DND-41 (cell line): ENCODE data around the gene AK1.

ENCODE experiments used
- ATAC-seq: fragments of 200-7000 bp; cut with Tn5 transposase; 3 replicates; pipeline ENCODE4 v1.9.1; 2021; ENCODE audit warnings: low read depth; ENCODE audit not compliant: insufficient read depth
- DNase-seq: peaks from one replicate; pipeline ENCODE4 v3.0.0-alpha.2; 2020
- H2AFZ ChIP-seq: 2 replicates; pipeline ENCODE4 v1.6.0; 2012; ENCODE audit warnings: low read depth, low read length
- H3K27ac ChIP-seq: 2 replicates; pipeline ENCODE4 v1.5.1; 2012; ENCODE audit warnings: low read length, inconsistent platforms
- H3K27me3 ChIP-seq: fragments of 200-600 bp; sonication (generic); 2 replicates; pipeline ENCODE4 v1.6.0; 2012; ENCODE audit warnings: low read length, mild to moderate bottlenecking, inconsistent platforms; ENCODE audit not compliant: insufficient read depth, poor library complexity
- H3K36me3 ChIP-seq: 2 replicates; pipeline ENCODE4 v1.5.1; 2012; ENCODE audit warnings: low read length, inconsistent platforms; ENCODE audit not compliant: insufficient read depth
- H3K4me1 ChIP-seq: 2 replicates; pipeline ENCODE4 v1.5.1; 2012; ENCODE audit warnings: mild to moderate bottlenecking, low read length; ENCODE audit not compliant: insufficient read depth
- H3K4me2 ChIP-seq: 2 replicates; pipeline ENCODE4 v1.6.0; 2012; ENCODE audit warnings: mild to moderate bottlenecking, moderate library complexity, low read length, inconsistent platforms; ENCODE audit not compliant: insufficient read depth
- H3K4me3 ChIP-seq, 2 experiments: fragments of 200-600 bp in 1 of 2; shearing (Covaris generic) in 1 of 2; 2 replicates each; pipeline ENCODE4 v1.5.1; 2012 to 2016; ENCODE audit warnings: inconsistent platforms in 2 of 2, low read length in 2 of 2, mild to moderate bottlenecking in 2 of 2, low read depth in 1 of 2, moderate library complexity in 1 of 2
- H3K79me2 ChIP-seq: 2 replicates; pipeline ENCODE4 v1.6.0; 2012; ENCODE audit warnings: low read length, inconsistent platforms; ENCODE audit not compliant: insufficient read depth
- H3K9ac ChIP-seq: 2 replicates; pipeline ENCODE4 v1.6.0; 2012; ENCODE audit warnings: low read depth, mild to moderate bottlenecking, inconsistent platforms, low read length, moderate library complexity
- H3K9me3 ChIP-seq: 2 replicates; pipeline ENCODE4 v1.5.1; 2012; ENCODE audit warnings: low read length, moderate library complexity, mild to moderate bottlenecking, inconsistent platforms; ENCODE audit not compliant: insufficient read depth, severe bottlenecking
- H4K20me1 ChIP-seq: 2 replicates; pipeline ENCODE4 v1.6.0; 2012; ENCODE audit warnings: low read length; ENCODE audit not compliant: insufficient read depth
- CTCF ChIP-seq: IDR thresholded peaks from 2 replicates; pipeline ENCODE4 v1.5.1; 2012; ENCODE audit warnings: borderline replicate concordance, low read length, moderate library complexity, mild to moderate bottlenecking; ENCODE audit not compliant: poor library complexity, severe bottlenecking; ENCODE audit errors: extremely low read depth
- EZH2 ChIP-seq: IDR thresholded peaks from 3 replicates; pipeline ENCODE4 v1.6.1; 2012; ENCODE audit warnings: borderline replicate concordance, low read depth, mild to moderate bottlenecking, moderate library complexity, low read length, inconsistent platforms; ENCODE audit not compliant: severe bottlenecking

AK1 gene

DNA sequence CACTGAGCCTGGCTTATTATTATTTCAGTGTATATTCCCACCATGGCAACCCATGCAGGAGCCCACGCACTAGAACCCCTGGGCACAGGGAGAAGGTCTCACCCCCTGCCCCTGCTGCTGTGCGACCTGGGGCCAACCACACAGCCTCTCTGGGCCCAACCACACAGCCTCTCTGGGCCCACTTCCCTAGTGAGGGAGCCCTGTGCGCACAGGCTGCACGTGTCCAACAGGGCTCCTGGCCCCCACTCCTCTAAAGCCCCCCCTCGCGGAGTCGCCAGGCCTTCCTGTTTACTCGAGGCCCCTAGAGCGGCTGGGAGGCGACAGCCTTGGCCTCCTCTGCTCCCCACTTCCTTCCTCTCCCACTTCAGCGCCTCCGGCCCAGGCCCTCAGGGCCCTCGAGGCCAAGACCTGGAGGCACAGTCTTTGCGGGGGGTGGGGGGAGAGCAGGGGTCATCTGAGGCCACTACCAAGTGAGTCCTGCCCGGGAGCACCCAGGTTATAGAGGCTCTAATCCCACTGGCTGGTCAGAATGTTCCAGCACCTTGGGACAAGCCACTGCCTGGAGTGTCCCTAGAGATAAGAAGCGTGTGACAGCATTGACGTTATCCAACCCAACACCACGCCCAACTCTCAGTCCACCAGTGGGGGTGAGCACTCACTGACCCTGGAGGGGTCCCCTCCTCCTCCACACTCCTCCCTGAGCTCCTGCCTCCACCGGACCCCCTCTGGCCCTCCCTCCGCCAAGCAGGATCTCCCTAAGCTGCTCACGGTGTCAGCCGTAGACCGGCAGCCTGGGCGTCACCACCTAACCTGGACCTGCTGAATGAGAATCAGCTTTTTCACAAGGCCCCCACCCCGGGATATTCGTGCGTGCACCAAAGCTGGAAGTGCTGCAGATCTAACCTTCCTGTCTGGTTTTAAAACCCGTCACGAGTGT, 15.1 kb downstream of the AK1 start:
- Histone ChIP-seq H3K9ac (no peak overlapping the region), H3K79me2 (no peaks in the 10 kb centered on the region), H3K9me3 (no peaks in the 10 kb centered on the region), H3K36me3 (no peaks in the 10 kb centered on the region), H3K4me1 (peaks cover 17% of the 10 kb centered on the region), H3K27ac (no peak overlapping the region), H3K4me3 (no peak overlapping the region), H3K4me2 (no peak overlapping the region), H3K27me3 (no peaks in the 10 kb centered on the region), H4K20me1 (no peaks in the 10 kb centered on the region), H2AFZ (no peak overlapping the region)
- TF ChIP-seq EZH2 (no peak), CTCF (no peak)
- peak; percentile 50 for DNase-seq
- ATAC-seq, result peak; percentile 71

DNA sequence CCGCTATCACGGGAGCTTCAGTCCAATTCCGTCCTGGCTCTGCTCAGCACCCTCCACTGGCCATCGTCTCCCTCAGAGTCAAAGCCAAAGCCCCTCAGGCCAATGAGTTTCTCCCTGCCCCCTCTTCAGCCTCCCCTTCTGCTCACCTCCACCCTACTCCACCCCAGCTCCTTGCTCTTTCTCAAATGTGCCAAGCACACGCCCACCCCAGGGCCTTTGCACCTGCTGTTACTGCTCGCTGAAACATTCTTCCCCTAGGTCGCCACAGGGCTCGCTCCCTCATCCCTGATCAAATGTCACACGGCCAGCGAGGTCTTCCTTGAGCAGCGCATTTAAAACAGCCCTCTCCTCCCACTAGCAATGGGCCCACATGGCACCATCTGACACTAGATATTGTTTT, 16.7 kb downstream of the AK1 start:
- peaks cover 16% of the 10 kb centered on the region for H3K4me1 ChIP-seq
- ATAC-seq, result no peak
- H3K79me2 ChIP-seq, result no peaks in the 10 kb centered on the region
- no peak overlapping the region for H3K9ac ChIP-seq
- H3K36me3 ChIP-seq, result no peaks in the 10 kb centered on the region
- no peaks in the 10 kb centered on the region for H3K27me3 ChIP-seq
- H3K27ac ChIP-seq, result no peak overlapping the region
- DNase-seq, result no peak
- H2AFZ ChIP-seq, result no peak overlapping the region
- H3K9me3 ChIP-seq, result no peaks in the 10 kb centered on the region
- TF ChIP-seq EZH2 (no peak), CTCF (no peak)
- H4K20me1 ChIP-seq, result no peaks in the 10 kb centered on the region
- no peak overlapping the region for H3K4me2 ChIP-seq
- H3K4me3 ChIP-seq, result no peak overlapping the region

- TF ChIP-seq CTCF (no peak), EZH2 (no peak)
- no peak overlapping the region for H2AFZ ChIP-seq
- H3K9ac ChIP-seq, result no peak overlapping the region
- H3K4me1 ChIP-seq, result peaks cover 11% of the 10 kb centered on the region
- H3K27ac ChIP-seq, result no peak overlapping the region
- DNase-seq, result no peak
- no peaks in the 10 kb centered on the region for H3K79me2 ChIP-seq
- no peaks in the 10 kb centered on the region for H3K9me3 ChIP-seq
- no peak overlapping the region for H3K4me2 ChIP-seq
- no peaks in the 10 kb centered on the region for H3K27me3 ChIP-seq
- no peak overlapping the region for H3K4me3 ChIP-seq
- no peak for ATAC-seq
- no peaks in the 10 kb centered on the region for H4K20me1 ChIP-seq
- no peaks in the 10 kb centered on the region for H3K36me3 ChIP-seq
These were observed 17.2 kb downstream of the AK1 start for GRCh38 chr9:127860260-127860659.

GRCh38 chr9:127858041-127858512, 19.4 kb downstream of the AK1 start:
- ATAC-seq (no peak), DNase-seq (no peak)
- no peaks in the 10 kb centered on the region for H3K27me3 ChIP-seq
- no peaks in the 10 kb centered on the region for H3K36me3 ChIP-seq
- no peak overlapping the region for H3K4me3 ChIP-seq
- H3K4me2 ChIP-seq, result no peak overlapping the region
- no peak overlapping the region for H3K27ac ChIP-seq
- H3K79me2 ChIP-seq, result no peaks in the 10 kb centered on the region
- no peak overlapping the region for H3K9ac ChIP-seq
- H4K20me1 ChIP-seq, result no peaks in the 10 kb centered on the region
- H2AFZ ChIP-seq, result no peak overlapping the region
- H3K9me3 ChIP-seq, result no peaks in the 10 kb centered on the region
- TF ChIP-seq CTCF, result no peak
- no peak for TF ChIP-seq EZH2
- H3K4me1 ChIP-seq, result peaks cover 11% of the 10 kb centered on the region
